Activated T-helper 17 cell treated with anti-CD3 and anti-CD28 coated beads, Interleukin-2, amount 50 U/mL, for 72 hours (primary cell): ENCODE data around the gene GLB1L2. TPM values are rescaled to one million over a fixed set of nuclear protein-coding genes. Genes with fewer than 3 reads are reported as not detected.
"Not testable (repeated sequence)": the region's sequence is repeated elsewhere in the genome, so short reads cannot be mapped to it uniquely, and the experiment has no call there.

Experiments
- ATAC-seq: fragments of 150-1000 bp; cut with Tn5 transposase; replicated peaks from 2 replicates; pipeline ENCODE4 v1.10.0; 2021; ENCODE audit warnings: mild to moderate bottlenecking, moderate library complexity
- H3K27ac Mint-ChIP-seq: one replicate; pipeline ENCODE4 v1.8.0; 2022; ENCODE audit warnings: mixed read lengths
- H3K27me3 Mint-ChIP-seq: one replicate; pipeline ENCODE4 v1.8.0; 2022; ENCODE audit warnings: mixed read lengths
- H3K36me3 Mint-ChIP-seq: one replicate; pipeline ENCODE4 v1.8.0; 2022; ENCODE audit warnings: low read depth, mild to moderate bottlenecking, mixed read lengths
- H3K4me1 Mint-ChIP-seq: one replicate; pipeline ENCODE4 v1.8.0; 2022; ENCODE audit warnings: mixed read lengths
- H3K4me3 Mint-ChIP-seq: one replicate; pipeline ENCODE4 v1.8.0; 2022; ENCODE audit warnings: mild to moderate bottlenecking, mixed read lengths
- H3K9me3 Mint-ChIP-seq: one replicate; pipeline ENCODE4 v1.8.0; 2022; ENCODE audit warnings: mixed read lengths
- total RNA-seq, 2 donors: library from RNA; stranded (reverse); gene quantifications; one replicate each; pipeline ENCODE4 v1.2.3, GENCODE V29; 2022

GLB1L2 gene
- total RNA-seq, 2 donors from 2014 or later: 2.0 to 4.0 TPM

GRCh38 chr11:134312223-134312622, 19.6 kb upstream of the GLB1L2 start:
- H3K4me3 Mint-ChIP-seq: no peak overlapping the region
- H3K36me3 Mint-ChIP-seq: no peaks in the 10 kb centered on the region
- H3K4me1 Mint-ChIP-seq: no peaks in the 10 kb centered on the region
- peaks cover 3% of the 10 kb centered on the region for H3K27me3 Mint-ChIP-seq
- peaks cover 4% of the 10 kb centered on the region for H3K9me3 Mint-ChIP-seq
- no peak overlapping the region for H3K27ac Mint-ChIP-seq
- no peak for ATAC-seq

GRCh38 chr11:134312807-134313206, 19.0 kb upstream of the GLB1L2 start:
- Mint-ChIP-seq H3K4me1 (no peaks in the 10 kb centered on the region), H3K27ac (no peak overlapping the region), H3K36me3 (peaks cover 2% of the 10 kb centered on the region), H3K27me3 (peaks cover 3% of the 10 kb centered on the region), H3K4me3 (no peak overlapping the region), H3K9me3 (peaks cover 5% of the 10 kb centered on the region)
- ATAC-seq: no peak

- Mint-ChIP-seq H3K27ac (no peak overlapping the region), H3K9me3 (peaks cover 8% of the 10 kb centered on the region), H3K4me1 (no peaks in the 10 kb centered on the region), H3K36me3 (peaks cover 8% of the 10 kb centered on the region), H3K4me3 (no peak overlapping the region), H3K27me3 (peaks cover 3% of the 10 kb centered on the region)
- no peak for ATAC-seq
Measured at GRCh38 chr11:134313379-134313778, 18.4 kb upstream of the GLB1L2 start.

GRCh38 chr11:134313821-134314607, 17.8 kb upstream of the GLB1L2 start:
- H3K27ac Mint-ChIP-seq: no peak overlapping the region
- H3K36me3 Mint-ChIP-seq: peaks cover 11% of the 10 kb centered on the region
- peaks cover 8% of the 10 kb centered on the region for H3K9me3 Mint-ChIP-seq
- no peaks in the 10 kb centered on the region for H3K4me1 Mint-ChIP-seq
- no peak for ATAC-seq
- no peak overlapping the region for H3K4me3 Mint-ChIP-seq
- H3K27me3 Mint-ChIP-seq: peaks cover 3% of the 10 kb centered on the region

- no peak for ATAC-seq
- H3K4me1 Mint-ChIP-seq: no peaks in the 10 kb centered on the region
- H3K27me3 Mint-ChIP-seq: peaks cover 7% of the 10 kb centered on the region
- H3K36me3 Mint-ChIP-seq: peaks cover 25% of the 10 kb centered on the region
- no peak overlapping the region for H3K4me3 Mint-ChIP-seq
- H3K9me3 Mint-ChIP-seq: peaks cover 13% of the 10 kb centered on the region
- H3K27ac Mint-ChIP-seq: no peak overlapping the region
Measured at GRCh38 chr11:134317103-134317502, 14.7 kb upstream of the GLB1L2 start.

GRCh38 chr11:134321373-134321772, 10.4 kb upstream of the GLB1L2 start:
- not testable (repeated sequence) for H3K27me3 Mint-ChIP-seq, H3K4me1 Mint-ChIP-seq, ATAC-seq, H3K4me3 Mint-ChIP-seq, H3K27ac Mint-ChIP-seq
- Mint-ChIP-seq H3K9me3 (peaks cover 13% of the 10 kb centered on the region), H3K36me3 (peaks cover 25% of the 10 kb centered on the region)

GRCh38 chr11:134322553-134322952, 9.2 kb upstream of the GLB1L2 start:
- no peak for ATAC-seq
- Mint-ChIP-seq H3K36me3 (peaks cover 25% of the 10 kb centered on the region), H3K27me3 (peaks cover 4% of the 10 kb centered on the region), H3K4me3 (no peak overlapping the region), H3K9me3 (peaks cover 9% of the 10 kb centered on the region), H3K27ac (no peak overlapping the region), H3K4me1 (no peaks in the 10 kb centered on the region)

- Mint-ChIP-seq H3K9me3 (no peaks in the 10 kb centered on the region), H3K4me3 (no peak overlapping the region), H3K36me3 (no peaks in the 10 kb centered on the region), H3K27ac (no peak overlapping the region), H3K4me1 (no peaks in the 10 kb centered on the region), H3K27me3 (no peaks in the 10 kb centered on the region)
- ATAC-seq: no peak
Measured at GRCh38 chr11:134328433-134328832, 3.4 kb upstream of the GLB1L2 start.

GRCh38 chr11:134330611-134331353, 1.0 kb upstream of the GLB1L2 start:
- H3K27me3 Mint-ChIP-seq: no peaks in the 10 kb centered on the region
- no peaks in the 10 kb centered on the region for H3K36me3 Mint-ChIP-seq
- peak overlapping the region; percentile 81 for H3K4me3 Mint-ChIP-seq
- H3K27ac Mint-ChIP-seq: no peak overlapping the region
- ATAC-seq: no peak
- no peaks in the 10 kb centered on the region for H3K4me1 Mint-ChIP-seq
- no peaks in the 10 kb centered on the region for H3K9me3 Mint-ChIP-seq

- Mint-ChIP-seq H3K27me3 (no peaks in the 10 kb centered on the region), H3K4me3 (peak overlapping the region; percentile 81), H3K4me1 (no peaks in the 10 kb centered on the region), H3K36me3 (no peaks in the 10 kb centered on the region), H3K27ac (no peak overlapping the region), H3K9me3 (no peaks in the 10 kb centered on the region)
- peak; percentile 44 for ATAC-seq
Measured at GRCh38 chr11:134332189-134332631, 422 bp downstream of the GLB1L2 start.

GRCh38 chr11:134332782-134333181, 994 bp downstream of the GLB1L2 start:
- H3K36me3 Mint-ChIP-seq: no peaks in the 10 kb centered on the region
- H3K9me3 Mint-ChIP-seq: no peaks in the 10 kb centered on the region
- no peaks in the 10 kb centered on the region for H3K4me1 Mint-ChIP-seq
- no peak overlapping the region for H3K27ac Mint-ChIP-seq
- H3K4me3 Mint-ChIP-seq: peak overlapping the region; percentile 81
- no peaks in the 10 kb centered on the region for H3K27me3 Mint-ChIP-seq
- no peak for ATAC-seq

- ATAC-seq: no peak
- Mint-ChIP-seq H3K27me3 (no peaks in the 10 kb centered on the region), H3K4me3 (peak overlapping the region; percentile 81), H3K27ac (no peak overlapping the region), H3K9me3 (no peaks in the 10 kb centered on the region), H3K4me1 (no peaks in the 10 kb centered on the region), H3K36me3 (no peaks in the 10 kb centered on the region)
Measured at GRCh38 chr11:134333312-134333711, 1.5 kb downstream of the GLB1L2 start.

- no peaks in the 10 kb centered on the region for H3K36me3 Mint-ChIP-seq
- no peak overlapping the region for H3K4me3 Mint-ChIP-seq
- ATAC-seq: no peak
Measured at GRCh38 chr11:134333946-134334345, 2.2 kb downstream of the GLB1L2 start.

GRCh38 chr11:134334796-134335571, 3.2 kb downstream of the GLB1L2 start:
- Mint-ChIP-seq H3K4me1 (no peaks in the 10 kb centered on the region), H3K4me3 (no peak overlapping the region), H3K36me3 (no peaks in the 10 kb centered on the region), H3K27me3 (no peaks in the 10 kb centered on the region), H3K9me3 (no peaks in the 10 kb centered on the region), H3K27ac (no peak overlapping the region)
- ATAC-seq: no peak

More at GRCh38 chr11:134333946-134334345, 2.2 kb downstream of the GLB1L2 start:
- H3K27ac Mint-ChIP-seq: no peak overlapping the region
- no peaks in the 10 kb centered on the region for H3K4me1 Mint-ChIP-seq
- H3K27me3 Mint-ChIP-seq: no peaks in the 10 kb centered on the region
- H3K9me3 Mint-ChIP-seq: no peaks in the 10 kb centered on the region
